ENCODE measurements around the gene MLLT10. TPM values are rescaled to one million over a fixed set of nuclear protein-coding genes. Genes with fewer than 3 reads are reported as not detected.

Gene MLLT10
- total RNA-seq, 1 donor from 2014 or later: 39.0 TPM

DNA sequence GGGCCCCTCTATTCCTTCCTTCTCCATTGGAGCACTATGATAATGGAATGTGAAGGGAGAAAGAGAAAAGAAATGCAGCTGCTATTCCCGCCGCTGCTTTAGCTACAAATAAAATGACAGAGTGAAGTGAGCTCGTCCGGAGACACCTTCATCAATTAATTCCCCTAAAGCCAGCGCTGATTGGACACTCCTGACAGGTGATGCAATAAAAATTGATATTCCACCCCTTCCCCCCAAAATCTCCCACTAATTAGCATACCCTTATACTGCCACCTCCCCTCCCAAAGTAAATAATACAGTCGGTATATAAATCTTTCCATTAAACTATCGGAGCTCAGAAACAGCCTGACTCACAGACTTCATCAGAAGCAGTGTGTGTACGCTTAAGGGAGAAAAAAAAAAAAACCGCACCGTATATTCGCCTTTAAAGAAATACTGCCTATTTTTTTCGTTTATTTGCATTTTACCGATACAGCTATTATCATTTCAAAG, 15.8 kb upstream of the MLLT10 start:
- H3K27me3 Mint-ChIP-seq (ENCODE audit: low read depth): no peaks in the 10 kb centered on the region
- no peaks in the 10 kb centered on the region for H3K9me3 Mint-ChIP-seq (ENCODE audit: low read depth)
- peak overlapping the region; percentile 81 for H3K4me3 Mint-ChIP-seq (ENCODE audit: unreplicated experiment)
- H3K27ac Mint-ChIP-seq (ENCODE audit: unreplicated experiment): peak overlapping the region; percentile 93
- DNase-seq (ENCODE audit: low spot score): no peak
- H3K4me1 Mint-ChIP-seq (ENCODE audit: low read depth): peaks cover 72% of the 10 kb centered on the region
- H3K36me3 Mint-ChIP-seq (ENCODE audit: low read depth): no peaks in the 10 kb centered on the region
- TF ChIP-seq, protein P1, sequence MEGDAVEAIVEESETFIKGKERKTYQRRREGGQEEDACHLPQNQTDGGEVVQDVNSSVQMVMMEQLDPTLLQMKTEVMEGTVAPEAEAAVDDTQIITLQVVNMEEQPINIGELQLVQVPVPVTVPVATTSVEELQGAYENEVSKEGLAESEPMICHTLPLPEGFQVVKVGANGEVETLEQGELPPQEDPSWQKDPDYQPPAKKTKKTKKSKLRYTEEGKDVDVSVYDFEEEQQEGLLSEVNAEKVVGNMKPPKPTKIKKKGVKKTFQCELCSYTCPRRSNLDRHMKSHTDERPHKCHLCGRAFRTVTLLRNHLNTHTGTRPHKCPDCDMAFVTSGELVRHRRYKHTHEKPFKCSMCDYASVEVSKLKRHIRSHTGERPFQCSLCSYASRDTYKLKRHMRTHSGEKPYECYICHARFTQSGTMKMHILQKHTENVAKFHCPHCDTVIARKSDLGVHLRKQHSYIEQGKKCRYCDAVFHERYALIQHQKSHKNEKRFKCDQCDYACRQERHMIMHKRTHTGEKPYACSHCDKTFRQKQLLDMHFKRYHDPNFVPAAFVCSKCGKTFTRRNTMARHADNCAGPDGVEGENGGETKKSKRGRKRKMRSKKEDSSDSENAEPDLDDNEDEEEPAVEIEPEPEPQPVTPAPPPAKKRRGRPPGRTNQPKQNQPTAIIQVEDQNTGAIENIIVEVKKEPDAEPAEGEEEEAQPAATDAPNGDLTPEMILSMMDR (IDR thresholded peaks at IDR 0.05): no peak

DNA sequence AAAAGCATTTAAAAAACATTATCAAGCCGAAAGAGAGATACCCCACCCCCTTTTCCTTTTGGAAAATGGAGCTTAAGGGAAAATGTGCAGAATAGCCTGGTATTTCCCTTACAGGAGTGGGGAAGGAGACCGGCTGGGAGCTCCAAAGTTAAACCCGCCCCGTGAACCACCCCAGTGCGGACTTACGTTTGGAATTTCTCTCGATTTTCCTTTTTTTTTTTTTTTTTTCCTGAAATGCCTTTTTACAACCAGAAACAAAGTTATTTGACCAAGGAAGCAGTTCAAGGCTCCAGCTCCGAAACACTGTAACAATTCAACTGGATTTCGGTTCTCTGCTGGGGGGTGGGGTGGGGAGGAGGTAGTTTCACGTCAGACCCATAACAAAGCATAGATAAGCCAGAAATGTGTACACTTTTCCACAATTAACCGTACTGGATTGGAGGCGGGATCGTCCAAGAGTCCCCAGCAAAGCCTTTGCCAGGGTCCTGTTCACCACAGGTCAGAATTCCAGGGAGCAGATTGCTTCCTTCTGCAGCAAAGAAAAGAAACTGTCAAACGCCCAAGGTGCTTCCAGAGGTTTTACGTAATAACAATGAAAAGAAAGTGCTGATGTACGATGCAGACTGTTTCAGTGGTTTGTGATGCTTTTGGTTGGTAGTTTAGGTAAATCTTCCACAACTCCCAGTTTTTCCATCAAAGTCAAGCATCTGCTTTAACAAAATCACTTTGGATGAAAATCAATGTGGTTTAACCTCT, 15.2 kb upstream of the MLLT10 start:
- TF ChIP-seq, protein P1 (IDR thresholded peaks at IDR 0.05): no peak
- peaks cover 73% of the 10 kb centered on the region for H3K4me1 Mint-ChIP-seq (ENCODE audit: low read depth)
- H3K27me3 Mint-ChIP-seq (ENCODE audit: low read depth): no peaks in the 10 kb centered on the region
- DNase-seq (ENCODE audit: low spot score): no peak
- no peaks in the 10 kb centered on the region for H3K9me3 Mint-ChIP-seq (ENCODE audit: low read depth)
- H3K36me3 Mint-ChIP-seq (ENCODE audit: low read depth): no peaks in the 10 kb centered on the region
- H3K27ac Mint-ChIP-seq (ENCODE audit: unreplicated experiment): peak overlapping the region; percentile 93
- peak overlapping the region; percentile 81 for H3K4me3 Mint-ChIP-seq (ENCODE audit: unreplicated experiment)

DNA sequence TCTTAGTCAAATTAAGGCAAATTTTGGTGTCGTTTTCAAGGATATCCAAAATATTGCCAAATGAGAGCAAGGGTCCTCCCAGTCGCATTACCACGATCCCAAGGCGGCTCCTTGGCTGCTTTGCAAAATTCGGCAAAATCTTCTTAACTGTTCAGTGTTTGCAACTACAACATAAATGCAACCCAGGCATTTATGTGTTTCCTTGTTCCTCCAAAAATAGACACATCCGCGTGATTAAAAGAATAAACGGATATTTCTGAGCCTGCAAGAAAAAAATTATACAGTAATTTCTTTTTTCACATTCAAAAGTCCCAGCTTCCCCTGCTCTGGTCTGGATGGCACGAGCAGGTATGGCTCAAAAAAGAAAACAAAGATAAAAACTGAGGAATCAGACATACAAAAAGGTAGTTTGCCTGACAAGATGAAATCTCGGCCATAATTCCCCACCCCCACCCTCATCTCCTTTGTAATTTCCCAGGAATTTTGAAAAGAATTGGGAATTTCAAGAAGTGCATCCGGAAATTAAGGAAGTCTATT, 14.6 kb upstream of the MLLT10 start:
- no peak for DNase-seq (ENCODE audit: low spot score)
- no peaks in the 10 kb centered on the region for H3K9me3 Mint-ChIP-seq (ENCODE audit: low read depth)
- H3K27me3 Mint-ChIP-seq (ENCODE audit: low read depth): no peaks in the 10 kb centered on the region
- H3K36me3 Mint-ChIP-seq (ENCODE audit: low read depth): no peaks in the 10 kb centered on the region
- H3K27ac Mint-ChIP-seq (ENCODE audit: unreplicated experiment): peak overlapping the region; percentile 93
- TF ChIP-seq, protein P1 (IDR thresholded peaks at IDR 0.05): no peak
- H3K4me3 Mint-ChIP-seq (ENCODE audit: unreplicated experiment): peak overlapping the region; percentile 81
- H3K4me1 Mint-ChIP-seq (ENCODE audit: low read depth): peaks cover 76% of the 10 kb centered on the region

DNA sequence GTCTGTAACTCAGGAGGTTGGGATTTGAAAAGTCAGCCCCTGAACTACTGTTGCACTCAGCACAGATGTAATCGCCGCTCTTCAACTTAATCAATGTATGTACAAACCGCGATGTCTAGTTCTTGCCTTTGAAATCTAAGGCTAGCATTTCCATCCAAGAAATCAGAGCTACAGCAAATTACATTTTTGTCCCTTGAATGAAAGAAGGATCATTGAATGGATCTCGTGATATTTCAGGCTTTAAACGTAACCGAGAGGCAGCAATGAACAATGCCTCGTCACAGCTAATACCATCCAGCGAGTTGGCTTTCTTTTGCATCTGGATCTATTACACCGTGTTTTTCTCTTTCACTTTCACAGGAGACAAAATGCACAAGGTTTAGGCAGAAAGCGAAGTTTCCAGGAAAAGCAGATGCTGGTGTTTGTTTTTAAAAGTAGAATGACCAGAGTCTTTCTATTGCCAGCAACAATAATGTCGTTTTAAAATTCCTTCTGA, 14.0 kb upstream of the MLLT10 start:
- peaks cover 76% of the 10 kb centered on the region for H3K4me1 Mint-ChIP-seq (ENCODE audit: low read depth)
- no peak for DNase-seq (ENCODE audit: low spot score)

DNA sequence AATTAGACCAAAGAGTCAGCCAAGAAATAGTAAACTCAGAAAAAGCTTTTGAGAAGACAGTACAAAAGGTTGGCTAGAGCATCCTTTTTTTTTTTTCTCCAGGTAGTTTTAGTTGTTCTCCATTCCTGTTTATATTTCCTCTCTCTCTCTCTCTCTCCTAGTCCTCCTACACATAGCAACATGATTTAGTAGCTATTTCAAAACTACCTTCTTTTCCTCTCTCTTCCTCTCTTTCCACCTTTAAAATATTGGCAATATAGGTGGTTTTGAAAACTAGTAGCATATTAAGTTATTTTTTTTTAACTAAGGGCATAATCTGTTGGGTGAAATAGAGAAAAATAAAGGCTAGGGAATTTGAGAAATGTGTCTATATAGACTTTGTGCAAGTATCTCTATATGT, 13.5 kb upstream of the MLLT10 start:
- peak overlapping the region; percentile 81 for H3K4me3 Mint-ChIP-seq (ENCODE audit: unreplicated experiment)
- H3K9me3 Mint-ChIP-seq (ENCODE audit: low read depth): no peaks in the 10 kb centered on the region
- H3K36me3 Mint-ChIP-seq (ENCODE audit: low read depth): no peaks in the 10 kb centered on the region
- TF ChIP-seq, protein P1 (IDR thresholded peaks at IDR 0.05): no peak
- H3K27ac Mint-ChIP-seq (ENCODE audit: unreplicated experiment): peak overlapping the region; percentile 93
- no peak for DNase-seq (ENCODE audit: low spot score)
- H3K4me1 Mint-ChIP-seq (ENCODE audit: low read depth): peaks cover 74% of the 10 kb centered on the region
- H3K27me3 Mint-ChIP-seq (ENCODE audit: low read depth): no peaks in the 10 kb centered on the region

More for the DNA sequence above, 14.0 kb upstream of the MLLT10 start:
- Mint-ChIP-seq H3K36me3 (ENCODE audit: low read depth) (no peaks in the 10 kb centered on the region), H3K9me3 (ENCODE audit: low read depth) (no peaks in the 10 kb centered on the region), H3K27ac (ENCODE audit: unreplicated experiment) (peak overlapping the region; percentile 93), H3K4me3 (ENCODE audit: unreplicated experiment) (peak overlapping the region; percentile 81), H3K27me3 (ENCODE audit: low read depth) (no peaks in the 10 kb centered on the region)
- TF ChIP-seq, protein P1 (IDR thresholded peaks at IDR 0.05): no peak
